ENCODE data around the gene ISX. TPM values are rescaled to one million over a fixed set of nuclear protein-coding genes. Genes with fewer than 3 reads are reported as not detected.
"Not testable (repeated sequence)": the region's sequence is repeated elsewhere in the genome, so short reads cannot be mapped to it uniquely, and the experiment has no call there.

ISX gene
- total and polyA plus RNA-seq, 11 donors = not detected

- Histone ChIP-seq H3K27me3 (peaks cover 0 to 47% (median 3%) of the 10 kb centered on the region in 9 donors), H3K36me3 (no peaks in the 10 kb centered on the region), H3K4me1 (no peaks in the 10 kb centered on the region), H3K9me3 (peaks cover 0 to 5% (median 0%) of the 10 kb centered on the region in 12 donors), H3K27ac (no peak overlapping the region), H3K4me3 (no peak overlapping the region)
- ATAC-seq (no peak), DNase-seq (no peak)
- 91 to 96% (median 94%) methylated on average over 12 of the region's 12 CpGs for WGBS, 4 donors
- TF ChIP-seq CTCF (IDR thresholded peaks at IDR 0.05) (no peak), POLR2A (IDR thresholded peaks at IDR 0.05) (no peak)
- intact Hi-C loops (cut with DNase I) = no loop called here
Measured at GRCh38 chr22:35046744-35047462, 19.1 kb upstream of the ISX start.

- DNase-seq; H3K9me3 ChIP-seq; H3K4me1 ChIP-seq; H3K36me3 ChIP-seq; ATAC-seq; intact Hi-C loops (cut with DNase I); H3K4me3 ChIP-seq; H3K27ac ChIP-seq: not testable (repeated sequence)
- 92 to 94% (median 93%) methylated on average over 4 of the region's 4 CpGs for WGBS, 4 donors
- H3K27me3 ChIP-seq = peaks cover 0 to 38% (median 3%) of the 10 kb centered on the region in 9 donors
Measured at GRCh38 chr22:35050038-35050437, 15.9 kb upstream of the ISX start.

GRCh38 chr22:35051013-35051535 is 14.9 kb upstream of the ISX start:
- WGBS, 4 donors = 73 to 77% (median 75%) methylated on average over 6 of the region's 6 CpGs
- Histone ChIP-seq H3K27ac (no peak overlapping the region), H3K4me1 (no peaks in the 10 kb centered on the region), H3K4me3 (no peak overlapping the region), H3K27me3 (peaks cover 0 to 36% (median 3%) of the 10 kb centered on the region in 9 donors), H3K36me3 (no peaks in the 10 kb centered on the region), H3K9me3 (peaks cover 0 to 5% (median 0%) of the 10 kb centered on the region in 12 donors)
- TF ChIP-seq CTCF (IDR thresholded peaks at IDR 0.05) (no peak), POLR2A (IDR thresholded peaks at IDR 0.05) (no peak)
- DNase-seq (no peak), ATAC-seq (no peak)
- intact Hi-C loops (cut with DNase I) = no loop called here

- DNase-seq (no peak), ATAC-seq (no peak)
- no peaks in the 10 kb centered on the region for H3K4me1 ChIP-seq
- H3K36me3 ChIP-seq = no peaks in the 10 kb centered on the region
- no peak for TF ChIP-seq POLR2A (IDR thresholded peaks at IDR 0.05)
- TF ChIP-seq CTCF (IDR thresholded peaks at IDR 0.05) = no peak
- no peak overlapping the region for H3K27ac ChIP-seq
- intact Hi-C loops (cut with DNase I) = no loop called here
- H3K4me3 ChIP-seq = no peak overlapping the region
- peaks cover 0 to 29% (median under 1%) of the 10 kb centered on the region in 9 donors for H3K27me3 ChIP-seq
- peaks cover 0 to 3% (median 0%) of the 10 kb centered on the region in 12 donors for H3K9me3 ChIP-seq
Measured at GRCh38 chr22:35051791-35052190, 14.2 kb upstream of the ISX start.
